GM18517 (cell line): ENCODE results near the gene NF2.

Experiments used
- ATAC-seq: cut with Tn5 transposase; IDR thresholded peaks from one replicate; pipeline ENCODE4 v1.9.1; 2021; ENCODE audit warnings: mild to moderate bottlenecking, moderate library complexity; ENCODE audit not compliant: unreplicated experiment

Gene NF2

GRCh38 chr22:29700900-29701154 lies 97.4 kb downstream of the NF2 start:
- no peak for ATAC-seq

GRCh38 chr22:29701155-29701999 lies 97.9 kb downstream of the NF2 start:
- no peak for ATAC-seq

DNA sequence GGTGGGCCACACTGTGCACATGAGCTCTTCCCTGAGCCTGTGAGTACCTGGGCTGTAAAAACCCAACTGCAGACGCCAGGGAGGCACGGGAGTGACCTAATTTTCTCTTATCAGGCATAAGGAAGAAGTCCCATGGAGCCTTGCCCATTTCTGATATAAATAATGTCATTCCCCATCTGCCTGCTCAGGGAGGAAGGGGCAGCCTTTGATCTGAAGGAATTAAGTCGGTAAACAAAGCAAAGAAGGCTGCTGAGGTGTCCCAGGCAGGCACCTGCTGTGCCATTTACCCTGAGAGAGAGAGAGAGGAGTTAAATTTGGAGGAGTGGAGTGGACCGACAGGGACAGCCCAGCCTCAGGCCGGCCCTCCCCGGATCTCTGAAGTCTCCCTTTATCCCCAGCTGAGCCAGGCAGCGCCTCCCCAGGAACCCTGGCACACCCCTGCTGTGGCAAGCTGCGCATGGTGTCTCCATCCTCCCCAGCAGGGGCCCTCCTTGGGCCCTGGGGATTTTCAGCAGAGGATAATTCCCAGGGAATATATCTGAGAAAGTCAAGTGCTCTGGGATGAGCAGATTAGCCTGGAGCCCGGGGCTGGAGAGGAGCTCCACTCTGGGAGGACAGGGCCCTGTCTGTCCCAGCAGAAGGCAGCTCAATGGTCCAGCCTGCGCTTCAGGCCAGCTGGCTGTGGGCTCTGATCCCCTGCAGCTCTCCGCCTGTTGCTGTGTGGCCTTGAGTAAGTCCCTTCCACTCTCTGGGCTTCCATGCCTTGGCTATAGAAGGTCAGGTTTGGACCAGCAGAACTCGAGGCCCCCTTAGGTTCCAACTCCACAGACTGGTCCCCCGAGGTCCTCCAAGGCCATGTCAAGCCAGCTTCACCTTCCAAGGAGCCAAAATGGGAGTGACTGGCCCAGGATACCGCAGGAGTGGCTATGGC lies 98.8 kb downstream of the NF2 start:
- ATAC-seq, result no peak

DNA sequence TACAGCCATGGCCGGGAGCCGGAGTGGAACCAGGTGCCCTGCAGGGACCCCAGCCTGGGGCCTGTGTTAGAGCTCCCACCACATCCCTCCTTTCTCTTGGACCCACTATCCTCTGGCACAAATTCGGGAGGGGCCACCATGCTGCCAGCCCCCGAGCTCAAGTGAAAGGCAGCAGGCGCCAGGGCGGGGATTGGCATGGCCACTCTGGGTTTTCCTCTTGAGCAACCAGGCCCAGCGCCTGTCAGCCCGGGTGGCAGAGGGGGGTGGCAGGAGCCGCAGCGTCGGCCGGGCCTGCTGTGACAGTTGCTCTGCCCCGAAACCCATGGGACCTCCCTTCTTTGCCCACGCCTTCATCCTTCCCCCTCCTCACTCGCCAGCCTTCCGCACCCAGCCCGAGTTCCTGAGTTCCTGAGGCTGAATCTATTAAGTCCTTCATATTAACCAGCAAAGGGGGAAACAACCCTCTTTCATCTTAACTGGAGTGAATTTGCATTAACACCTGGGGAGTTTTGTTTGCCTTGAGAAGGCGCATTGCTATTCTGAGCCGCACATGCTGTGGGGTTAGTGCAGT lies 99.6 kb downstream of the NF2 start:
- ATAC-seq, result no peak

- no peak for ATAC-seq
These were observed 100.2 kb downstream of the NF2 start for GRCh38 chr22:29703569-29704195.

DNA sequence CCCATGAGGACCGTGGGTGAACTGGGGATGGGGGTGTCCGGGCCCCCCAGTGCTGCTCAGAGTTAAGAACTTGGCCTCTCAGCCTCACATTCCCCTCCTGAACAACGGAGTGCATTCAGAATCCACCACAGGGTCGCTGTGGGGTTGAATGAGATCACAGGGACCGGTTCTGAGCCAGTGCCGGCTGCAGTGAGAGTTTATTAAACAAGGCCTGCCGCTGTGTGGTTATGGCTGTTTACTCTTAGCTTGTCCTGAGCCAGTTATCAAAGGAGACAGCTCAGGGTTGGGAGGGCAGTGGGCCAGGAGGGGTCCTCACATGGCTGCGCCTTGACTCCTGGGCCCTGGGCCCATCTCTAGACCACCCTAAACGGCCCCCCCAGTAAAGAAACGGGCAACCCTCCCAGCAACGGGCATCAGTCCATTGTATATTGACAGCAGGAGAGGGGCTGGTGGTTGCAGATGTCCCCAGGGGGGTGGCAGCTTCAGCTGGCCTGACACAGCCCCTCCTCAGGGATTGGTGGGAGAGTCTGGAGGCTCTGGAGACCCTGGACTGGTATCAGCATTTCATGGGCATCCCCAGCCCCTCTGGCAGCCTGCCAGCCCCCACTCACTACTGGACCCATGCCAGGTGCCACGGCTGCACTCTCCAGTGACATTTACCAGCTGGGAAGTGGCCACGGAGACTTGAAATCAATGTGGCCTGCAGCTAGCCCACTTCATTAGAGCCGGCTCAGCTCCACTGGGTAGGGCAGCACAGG lies 101.3 kb downstream of the NF2 start:
- ATAC-seq, result no peak

- ATAC-seq, result no peak
These were observed 102.2 kb downstream of the NF2 start for GRCh38 chr22:29705651-29706050.

DNA sequence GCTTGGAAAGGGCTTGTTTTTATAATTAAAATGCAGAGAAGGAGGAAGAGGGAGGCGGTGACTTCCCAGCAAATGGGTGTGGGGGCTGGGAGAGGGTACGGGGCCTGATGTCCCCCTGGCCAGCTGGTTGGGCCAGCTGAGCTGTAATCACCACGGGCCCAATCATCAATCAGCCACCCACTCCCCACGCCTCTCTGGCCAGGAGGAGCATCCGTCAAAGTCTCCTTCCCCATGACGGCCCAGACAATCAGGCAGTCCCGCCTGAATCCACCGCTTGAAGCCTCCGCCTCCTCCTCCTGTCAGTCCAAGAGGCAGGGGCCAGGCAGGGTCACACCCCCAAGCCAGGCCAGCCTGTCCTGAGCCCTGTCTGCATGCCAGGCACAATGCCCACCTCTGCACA lies 103.1 kb downstream of the NF2 start:
- no peak for ATAC-seq

- no peak for ATAC-seq
These were observed 103.6 kb downstream of the NF2 start for GRCh38 chr22:29707010-29707409.

GRCh38 chr22:29707471-29707870 lies 104.0 kb downstream of the NF2 start:
- ATAC-seq, result no peak

DNA sequence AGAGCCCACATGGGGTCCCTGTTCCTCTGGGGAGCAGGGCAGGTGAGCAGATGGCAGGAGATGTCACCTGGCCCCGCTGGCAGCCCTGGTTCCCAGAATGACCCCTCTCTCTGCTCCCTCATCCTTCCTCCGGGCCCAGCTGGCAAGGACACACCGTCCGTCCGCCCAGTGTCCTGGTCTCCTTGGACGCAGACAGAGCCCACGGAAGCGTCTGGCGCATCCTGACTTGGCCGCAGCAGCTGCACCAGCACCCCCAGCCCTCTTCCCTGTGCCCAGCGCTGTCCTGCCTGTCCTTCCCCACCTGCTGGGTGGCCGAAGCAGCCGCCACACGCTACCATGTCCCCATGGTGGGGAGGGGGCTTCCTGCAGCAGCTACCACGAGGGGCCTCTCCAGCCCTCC lies 106.8 kb downstream of the NF2 start:
- ATAC-seq, result no peak

- no peak for ATAC-seq
These were observed 107.6 kb downstream of the NF2 start for GRCh38 chr22:29710922-29711593.

- no peak for ATAC-seq
These were observed 108.7 kb downstream of the NF2 start for GRCh38 chr22:29712119-29712518.

- no peak for ATAC-seq
These were observed 109.8 kb downstream of the NF2 start for GRCh38 chr22:29713156-29713727.

- ATAC-seq, result no peak
These were observed 111.8 kb downstream of the NF2 start for GRCh38 chr22:29715240-29715639.

GRCh38 chr22:29715705-29716104 lies 112.3 kb downstream of the NF2 start:
- no peak for ATAC-seq

GRCh38 chr22:29716814-29717545 lies 113.5 kb downstream of the NF2 start:
- ATAC-seq, result no peak

DNA sequence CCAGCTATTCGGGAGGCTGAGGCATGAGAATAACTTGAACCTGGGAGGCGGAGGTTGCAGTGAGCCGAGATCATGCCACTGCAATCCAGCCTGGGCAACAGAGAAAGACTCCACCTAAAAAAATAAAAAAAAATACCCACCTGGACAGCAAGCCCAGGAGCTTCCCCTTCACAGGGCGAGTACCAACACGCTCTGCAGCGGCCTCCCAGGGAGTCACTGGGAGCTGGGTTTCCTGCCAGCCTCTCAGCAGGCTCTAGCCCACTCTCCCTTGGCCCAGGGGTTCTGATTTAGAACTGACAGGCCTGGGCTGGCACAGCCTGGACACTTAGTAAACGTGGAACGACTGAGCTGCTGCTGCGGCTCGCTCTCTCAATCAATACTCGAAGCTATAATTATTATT lies 114.4 kb downstream of the NF2 start:
- ATAC-seq, result no peak
